Activated naive CD8-positive, alpha-beta T cell treated with anti-CD3 and anti-CD28 coated beads, Interleukin-2, amount 10 ng/mL, durations not matched to agents 7 days and 5 days (primary cell): Measurements from ENCODE around the gene MBD5. TPM values are rescaled to one million over a fixed set of nuclear protein-coding genes. Genes with fewer than 3 reads are reported as not detected.

ENCODE experiments used
- ATAC-seq: fragments of 150-1000 bp; cut with Tn5 transposase; one replicate; pipeline ENCODE4 v1.10.0; 2021; ENCODE audit warnings: low read depth, moderate library complexity
- POLR2A ChIA-PET: fragments of 350-600 bp; sonication (Branson Sonifier 250); formaldehyde crosslinking; loops from one replicate; lab custom pipeline; 2021; ENCODE audit warnings: antibody characterized with exemption; lab: Charles Lee
- DNase-seq: peaks from one replicate; pipeline ENCODE4 v3.0.0; 2021
- H3K27ac Mint-ChIP-seq: one replicate; pipeline ENCODE4 v1.8.0; 2022; ENCODE audit warnings: mild to moderate bottlenecking, mixed read lengths
- H3K27me3 Mint-ChIP-seq: one replicate; pipeline ENCODE4 v1.8.0; 2022; ENCODE audit warnings: mild to moderate bottlenecking, moderate library complexity, mixed read lengths
- H3K36me3 Mint-ChIP-seq: one replicate; pipeline ENCODE4 v1.8.0; 2021; ENCODE audit warnings: mild to moderate bottlenecking, mixed read lengths
- H3K4me1 Mint-ChIP-seq: one replicate; pipeline ENCODE4 v1.8.0; 2021; ENCODE audit warnings: mixed read lengths
- H3K4me3 Mint-ChIP-seq: one replicate; pipeline ENCODE4 v1.8.0; 2022; ENCODE audit warnings: mild to moderate bottlenecking, moderate library complexity, mixed read lengths
- H3K9me3 Mint-ChIP-seq: one replicate; pipeline ENCODE4 v1.8.0; 2021; ENCODE audit warnings: mixed read lengths
- total RNA-seq, 2 experiments: library from RNA; stranded (reverse); gene quantifications; one replicate each; pipeline ENCODE4 v1.2.3, GENCODE V29; 2021

MBD5 gene
- total RNA-seq, 2 experiments from 2014 or later = 49.8 to 51.4 TPM

GRCh38 chr2:148523315-148523714, 502.4 kb downstream of the MBD5 start:
- POLR2A ChIA-PET = interaction anchor here (0.7 kb wide), 1 partner anchor 30 kb away, joined by 3 read pairs; no protein-coding TSS in a partner anchor
- H3K27ac Mint-ChIP-seq = peak overlapping the region; percentile 86

DNA sequence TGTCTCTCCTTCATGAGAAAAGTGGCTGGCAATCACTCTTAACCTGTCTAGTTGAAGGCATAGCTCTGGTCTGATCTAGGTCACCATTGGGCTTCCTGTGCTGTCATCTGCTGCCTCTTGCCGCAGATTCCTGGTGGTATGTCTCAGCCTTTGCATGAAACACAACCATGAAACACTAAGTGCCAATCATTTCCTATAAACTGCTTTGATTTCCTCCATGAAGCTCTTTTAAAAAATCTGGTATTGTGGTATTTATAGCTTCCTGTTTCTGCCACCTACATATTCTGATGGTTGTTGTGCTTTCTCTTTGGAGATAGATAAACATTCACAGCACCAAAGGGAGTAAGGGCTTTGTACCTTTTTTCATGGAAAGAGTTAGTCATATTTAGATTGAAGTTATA, 503.6 kb downstream of the MBD5 start:
- DNase-seq = no peak
- H3K4me3 Mint-ChIP-seq = peak overlapping the region; percentile 65
- H3K27ac Mint-ChIP-seq = peak overlapping the region; percentile 86
- no peaks in the 10 kb centered on the region for H3K9me3 Mint-ChIP-seq
- H3K4me1 Mint-ChIP-seq = peaks cover 64% of the 10 kb centered on the region
- ATAC-seq = peak; percentile 89
- H3K27me3 Mint-ChIP-seq = no peaks in the 10 kb centered on the region
- no peaks in the 10 kb centered on the region for H3K36me3 Mint-ChIP-seq
- POLR2A ChIA-PET = interaction anchor here (0.7 to 1.5 kb wide), 10 partner anchors 9 to 411 kb away, joined by 3 to 13 read pairs (median 5); partner anchors contain the start of gene EPC2

More at GRCh38 chr2:148523315-148523714, 502.4 kb downstream of the MBD5 start:
- DNase-seq (no peak), ATAC-seq (no peak)
- Mint-ChIP-seq H3K4me3 (peak overlapping the region; percentile 52), H3K4me1 (peaks cover 54% of the 10 kb centered on the region), H3K9me3 (no peaks in the 10 kb centered on the region), H3K27me3 (no peaks in the 10 kb centered on the region), H3K36me3 (no peaks in the 10 kb centered on the region)

- Mint-ChIP-seq H3K9me3 (no peaks in the 10 kb centered on the region), H3K36me3 (peaks cover 2% of the 10 kb centered on the region), H3K4me3 (peak overlapping the region; percentile 65), H3K4me1 (peaks cover 69% of the 10 kb centered on the region), H3K27ac (peak overlapping the region; percentile 86), H3K27me3 (no peaks in the 10 kb centered on the region)
- POLR2A ChIA-PET = interaction anchor here (1.0 to 1.5 kb wide), 8 partner anchors 13 to 411 kb away, joined by 3 to 13 read pairs (median 6); partner anchors contain the start of gene EPC2
- DNase-seq (no peak), ATAC-seq (no peak)
These were observed 504.2 kb downstream of the MBD5 start for GRCh38 chr2:148525130-148525529.

DNA sequence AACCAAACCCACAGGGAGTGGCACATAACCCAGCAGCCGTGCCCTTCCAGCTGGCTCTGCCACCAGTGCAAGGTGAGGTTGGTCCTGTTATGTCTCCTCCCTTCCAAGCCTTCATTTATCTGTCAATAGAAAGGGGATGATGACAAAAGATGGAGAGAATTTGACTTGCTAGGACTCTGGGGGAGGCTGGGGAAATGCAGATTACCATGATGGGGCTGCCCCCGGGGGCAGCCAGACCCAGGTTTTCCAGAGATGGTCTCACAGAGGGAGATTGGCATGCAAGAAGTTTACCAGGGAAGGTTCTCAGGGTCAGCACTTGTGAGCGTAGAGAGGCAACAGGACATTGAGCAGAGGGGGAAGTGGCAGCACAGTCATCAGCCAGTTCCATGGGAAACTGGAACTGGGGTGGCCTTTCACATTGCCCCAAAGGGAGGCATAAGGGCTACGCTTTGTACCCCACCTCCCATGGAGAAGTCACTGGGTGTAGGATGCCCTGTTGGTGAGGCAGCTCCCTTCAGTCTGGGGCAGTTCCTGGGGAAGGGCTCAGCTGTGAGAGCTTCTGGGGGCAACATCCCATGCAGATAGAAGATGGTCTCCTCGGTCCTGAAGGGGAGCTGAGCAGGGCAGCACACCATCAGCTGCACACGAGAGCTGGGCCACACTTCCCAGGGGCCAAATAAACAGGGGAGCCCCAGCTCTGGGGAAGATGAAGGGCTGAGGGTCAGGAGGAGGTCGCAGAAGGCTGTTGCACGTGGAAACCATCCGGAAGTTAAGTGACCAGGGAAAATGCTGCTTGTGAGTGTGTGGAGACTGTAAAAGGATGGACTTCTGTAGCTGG, 505.8 kb downstream of the MBD5 start:
- H3K4me1 Mint-ChIP-seq = peaks cover 68% of the 10 kb centered on the region
- H3K27ac Mint-ChIP-seq = peak overlapping the region; percentile 92

GRCh38 chr2:148527488-148528340, 506.8 kb downstream of the MBD5 start:
- ATAC-seq (no peak), DNase-seq (peak; percentile 51)
- Mint-ChIP-seq H3K27me3 (no peaks in the 10 kb centered on the region), H3K27ac (peak overlapping the region; percentile 92), H3K4me1 (peaks cover 66% of the 10 kb centered on the region), H3K36me3 (peaks cover 2% of the 10 kb centered on the region), H3K4me3 (peak overlapping the region; percentile 81), H3K9me3 (no peaks in the 10 kb centered on the region)
- POLR2A ChIA-PET = interaction anchor here (1.0 to 2.9 kb wide), 11 partner anchors 10 to 507 kb away, joined by 3 to 25 read pairs (median 6); partner anchors contain the start of genes EPC2, MBD5 and ORC4

More for the DNA sequence above, 505.8 kb downstream of the MBD5 start:
- Mint-ChIP-seq H3K9me3 (no peaks in the 10 kb centered on the region), H3K27me3 (no peaks in the 10 kb centered on the region), H3K36me3 (peaks cover 2% of the 10 kb centered on the region), H3K4me3 (peak overlapping the region; percentile 81)
- ATAC-seq = no peak
- POLR2A ChIA-PET = interaction anchor here (0.7 to 2.9 kb wide), 10 partner anchors 11 to 506 kb away, joined by 3 to 25 read pairs (median 6); partner anchors contain the start of genes EPC2, MBD5 and ORC4
- no peak for DNase-seq

- POLR2A ChIA-PET = interaction anchor here (0.6 to 2.9 kb wide), 11 partner anchors 9 to 118 kb away, joined by 3 to 25 read pairs (median 5); partner anchors contain the start of gene EPC2
These were observed 507.6 kb downstream of the MBD5 start for GRCh38 chr2:148528356-148529064.

GRCh38 chr2:148529745-148530144, 508.9 kb downstream of the MBD5 start:
- peak overlapping the region; percentile 77 for H3K27ac Mint-ChIP-seq
- H3K4me3 Mint-ChIP-seq = peak overlapping the region; percentile 43

More at GRCh38 chr2:148528356-148529064, 507.6 kb downstream of the MBD5 start:
- no peaks in the 10 kb centered on the region for H3K9me3 Mint-ChIP-seq
- H3K4me1 Mint-ChIP-seq = peaks cover 62% of the 10 kb centered on the region
- H3K27me3 Mint-ChIP-seq = no peaks in the 10 kb centered on the region
- peak overlapping the region; percentile 81 for H3K4me3 Mint-ChIP-seq
- H3K27ac Mint-ChIP-seq = peak overlapping the region; percentile 92
- H3K36me3 Mint-ChIP-seq = peaks cover 2% of the 10 kb centered on the region
- ATAC-seq = peak; percentile 17
- no peak for DNase-seq

GRCh38 chr2:148530350-148530749, 509.5 kb downstream of the MBD5 start:
- peak overlapping the region; percentile 21 for H3K27ac Mint-ChIP-seq
- peaks cover 2% of the 10 kb centered on the region for H3K36me3 Mint-ChIP-seq
- no peak overlapping the region for H3K4me3 Mint-ChIP-seq
- ATAC-seq (no peak), DNase-seq (no peak)
- H3K4me1 Mint-ChIP-seq = peaks cover 49% of the 10 kb centered on the region
- no peaks in the 10 kb centered on the region for H3K9me3 Mint-ChIP-seq
- H3K27me3 Mint-ChIP-seq = no peaks in the 10 kb centered on the region
- POLR2A ChIA-PET = interaction anchor here (1.6 kb wide), 1 partner anchor 15 kb away, joined by 4 read pairs; no protein-coding TSS in a partner anchor

More at GRCh38 chr2:148529745-148530144, 508.9 kb downstream of the MBD5 start:
- POLR2A ChIA-PET = interaction anchor here (1.6 to 1.8 kb wide), 2 partner anchors 11 to 16 kb away, joined by 4 to 6 read pairs; no protein-coding TSS in a partner anchor
- DNase-seq = no peak
- Mint-ChIP-seq H3K27me3 (no peaks in the 10 kb centered on the region), H3K4me1 (peaks cover 51% of the 10 kb centered on the region), H3K36me3 (peaks cover 2% of the 10 kb centered on the region), H3K9me3 (no peaks in the 10 kb centered on the region)
- ATAC-seq = no peak

- Mint-ChIP-seq H3K27ac (peak overlapping the region; percentile 7), H3K4me3 (no peak overlapping the region), H3K36me3 (peaks cover 2% of the 10 kb centered on the region), H3K27me3 (no peaks in the 10 kb centered on the region), H3K9me3 (no peaks in the 10 kb centered on the region), H3K4me1 (peaks cover 44% of the 10 kb centered on the region)
- POLR2A ChIA-PET = no interaction called here
- no peak for ATAC-seq
- DNase-seq = no peak
These were observed 510.3 kb downstream of the MBD5 start for GRCh38 chr2:148531235-148531634.

DNA sequence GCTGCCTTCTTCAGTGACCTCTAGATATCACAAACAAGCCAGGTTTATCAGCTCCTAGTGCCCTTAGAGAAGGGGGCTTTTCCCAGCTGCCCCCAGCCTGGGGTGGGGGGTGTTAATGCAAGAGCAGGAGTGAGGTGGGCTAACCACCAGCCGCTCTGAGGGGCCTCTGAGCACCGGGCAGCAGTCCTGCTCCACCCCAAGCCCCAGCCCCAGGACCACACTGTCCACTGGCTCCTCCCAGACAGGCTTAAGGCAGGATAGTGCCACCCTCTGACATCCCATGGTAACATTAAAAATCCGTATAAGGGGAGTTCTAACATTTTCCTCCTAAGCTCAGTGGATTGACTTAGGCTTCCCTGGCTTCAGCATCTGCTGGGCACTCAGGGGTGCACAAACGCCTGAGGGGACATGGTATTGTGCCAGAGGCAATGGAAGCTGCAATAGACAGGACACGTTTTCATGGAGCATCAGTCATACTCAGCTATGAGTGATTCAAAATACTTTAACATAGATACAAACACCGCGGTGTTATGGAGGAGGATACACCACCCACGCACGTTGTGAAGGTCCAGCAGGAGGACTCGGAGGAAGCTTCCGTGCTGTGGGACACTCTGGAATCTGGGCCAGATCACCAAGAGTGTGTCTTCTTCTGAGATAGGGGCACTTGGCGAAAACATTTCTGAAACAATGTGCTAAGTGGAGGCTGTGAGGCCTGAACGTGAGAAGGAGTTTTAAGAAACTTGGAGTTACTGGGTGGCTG, 511.0 kb downstream of the MBD5 start:
- Mint-ChIP-seq H3K4me3 (no peak overlapping the region), H3K27ac (no peak overlapping the region), H3K27me3 (no peaks in the 10 kb centered on the region), H3K36me3 (peaks cover 2% of the 10 kb centered on the region), H3K4me1 (peaks cover 38% of the 10 kb centered on the region), H3K9me3 (no peaks in the 10 kb centered on the region)
- POLR2A ChIA-PET = no interaction called here
- no peak for DNase-seq
- no peak for ATAC-seq

DNA sequence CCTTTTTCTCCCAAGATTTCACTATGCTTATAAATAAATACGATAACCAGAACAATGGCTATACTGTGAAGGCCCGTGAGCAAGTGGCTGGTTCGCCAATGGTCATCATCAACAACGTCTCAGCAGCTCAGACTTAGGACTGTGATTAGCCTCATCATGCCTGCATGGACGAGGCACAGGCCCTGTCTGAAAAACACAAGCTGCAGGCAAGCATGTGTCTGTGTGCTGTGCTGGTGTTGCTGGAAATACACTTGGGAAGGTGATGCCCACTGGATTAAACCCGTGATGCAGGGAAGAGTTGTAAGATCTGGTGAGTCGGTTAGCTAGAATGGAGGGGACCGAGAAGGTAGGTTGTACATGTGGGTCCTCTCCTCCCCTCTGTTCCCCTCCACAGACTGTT, 512.1 kb downstream of the MBD5 start:
- H3K36me3 Mint-ChIP-seq = peaks cover 2% of the 10 kb centered on the region
- H3K27me3 Mint-ChIP-seq = no peaks in the 10 kb centered on the region
- no peaks in the 10 kb centered on the region for H3K9me3 Mint-ChIP-seq
- no peak overlapping the region for H3K4me3 Mint-ChIP-seq
- POLR2A ChIA-PET = interaction anchor here (1.0 kb wide), 1 partner anchor 9 kb away, joined by 3 read pairs; no protein-coding TSS in a partner anchor
- H3K27ac Mint-ChIP-seq = no peak overlapping the region
- DNase-seq = no peak
- ATAC-seq = no peak
- peaks cover 27% of the 10 kb centered on the region for H3K4me1 Mint-ChIP-seq
